IMR-90 (cell line): ENCODE data around the gene TREML2. TPM values are rescaled to one million over a fixed set of nuclear protein-coding genes. Genes with fewer than 3 reads are reported as not detected.

ENCODE experiments used
- ATAC-seq: fragments of 200-7000 bp; cut with Tn5 transposase; 2 replicates; pipeline ENCODE4 v1.9.1; 2020; ENCODE audit warnings: low read depth, mild to moderate bottlenecking, moderate library complexity
- BruUV-seq: library from RNA; stranded (reverse); fragments of 400-500 nt; replicated peaks from 2 replicates; lab custom pipeline; 2021; lab: Mats Ljungman, UMichigan
- CTCF ChIA-PET: fragments of 300-600 bp; formaldehyde crosslinking; extraction: SDS; loops from one replicate; lab custom pipeline; 2021; ENCODE audit warnings: antibody characterized with exemption; lab: Yijun Ruan, JAX
- POLR2A ChIA-PET: fragments of 300-600 bp; sonication (Branson Sonifier 250); formaldehyde crosslinking; loops from one replicate; lab custom pipeline; 2022; ENCODE audit warnings: antibody characterized with exemption; ENCODE audit not compliant: unreplicated experiment; lab: Charles Lee
- DNase-seq: peaks from one replicate; pipeline ENCODE4 v3.0.0; 2013
- H2AFZ ChIP-seq: replicated peaks from 2 replicates; pipeline ENCODE3; 2013; ENCODE audit warnings: low read length, mild to moderate bottlenecking; ENCODE audit not compliant: poor library complexity
- H2AK5ac ChIP-seq: 2 replicates; pipeline ENCODE4 v1.6.1; 2013; ENCODE audit warnings: low read depth, low read length, inconsistent platforms
- H2AK9ac ChIP-seq: replicated peaks from 2 replicates; pipeline ENCODE3; 2013; ENCODE audit warnings: mild to moderate bottlenecking, low read depth, low read length, moderate library complexity; ENCODE audit not compliant: poor library complexity
- H2BK120ac ChIP-seq: 2 replicates; pipeline ENCODE4 v1.6.1; 2013; ENCODE audit warnings: low read depth, low read length, inconsistent platforms
- H2BK15ac ChIP-seq: 3 replicates; pipeline ENCODE4 v1.6.1; 2013; ENCODE audit warnings: low read depth, low read length, inconsistent platforms
- H2BK20ac ChIP-seq: 2 replicates; pipeline ENCODE4 v1.6.1; 2013; ENCODE audit warnings: low read depth, mild to moderate bottlenecking, inconsistent platforms, low read length, moderate library complexity
- H2BK5ac ChIP-seq: 2 replicates; pipeline ENCODE4 v1.6.1; 2013; ENCODE audit warnings: mild to moderate bottlenecking, low read depth, low read length, inconsistent platforms; ENCODE audit not compliant: poor library complexity, severe bottlenecking
- H3K14ac ChIP-seq: replicated peaks from 2 replicates; pipeline ENCODE4 v1.6.1; 2013; ENCODE audit warnings: low read depth, low read length, inconsistent platforms
- H3K18ac ChIP-seq: 2 replicates; pipeline ENCODE4 v1.6.1; 2013; ENCODE audit warnings: low read depth, low read length, control low read depth
- H3K23ac ChIP-seq: 2 replicates; pipeline ENCODE4 v1.6.1; 2013; ENCODE audit warnings: low read depth, low read length, inconsistent platforms
- H3K27ac ChIP-seq: 2 replicates; pipeline ENCODE4 v1.5.1; 2013; ENCODE audit warnings: mild to moderate bottlenecking, control low read depth, low read length; ENCODE audit not compliant: insufficient read depth
- H3K27me3 ChIP-seq: 2 replicates; pipeline ENCODE4 v1.6.1; 2013; ENCODE audit warnings: low read length; ENCODE audit not compliant: control insufficient read depth, insufficient read depth
- H3K36me3 ChIP-seq: 2 replicates; pipeline ENCODE4 v1.6.1; 2013; ENCODE audit warnings: low read length, mixed read lengths; ENCODE audit not compliant: control insufficient read depth, insufficient read depth
- H3K4ac ChIP-seq: 2 replicates; pipeline ENCODE4 v1.6.1; 2013; ENCODE audit warnings: low read depth, low read length, inconsistent platforms
- H3K4me1 ChIP-seq: 2 replicates; pipeline ENCODE4 v1.6.1; 2013; ENCODE audit warnings: low read length, mixed read lengths; ENCODE audit not compliant: control insufficient read depth, insufficient read depth
- H3K4me2 ChIP-seq: 2 replicates; pipeline ENCODE4 v1.6.1; 2013; ENCODE audit warnings: low read depth, mild to moderate bottlenecking, control low read depth, low read length, moderate library complexity
- H3K4me3 ChIP-seq: 2 replicates; pipeline ENCODE4 v1.5.1; 2013; ENCODE audit warnings: low read depth, mild to moderate bottlenecking, control low read depth, low read length, moderate library complexity; ENCODE audit not compliant: insufficient read depth
- H3K56ac ChIP-seq: 2 replicates; pipeline ENCODE4 v1.6.1; 2013; ENCODE audit warnings: low read length, inconsistent platforms; ENCODE audit not compliant: insufficient read depth; ENCODE audit errors: extremely low read depth
- H3K79me1 ChIP-seq, 2 experiments: 2 replicates each; pipeline ENCODE4 v1.6.1; 2013; ENCODE audit warnings: low read length in 2 of 2, inconsistent platforms in 1 of 2, low read depth in 1 of 2
- H3K9ac ChIP-seq: 2 replicates; pipeline ENCODE4 v1.6.1; 2013; ENCODE audit warnings: low read depth, low read length, control low read depth
- H3K9me1 ChIP-seq: 2 replicates; pipeline ENCODE4 v1.6.1; 2013; ENCODE audit warnings: low read length, inconsistent platforms; ENCODE audit not compliant: insufficient read depth
- H3K9me3 ChIP-seq: 2 replicates; pipeline ENCODE4 v1.6.1; 2013; ENCODE audit warnings: low read length; ENCODE audit not compliant: control insufficient read depth, insufficient read depth
- H4K20me1 ChIP-seq: 2 replicates; pipeline ENCODE4 v1.6.1; 2013; ENCODE audit warnings: low read length, inconsistent platforms; ENCODE audit not compliant: insufficient read depth
- H4K5ac ChIP-seq: 2 replicates; pipeline ENCODE4 v1.6.1; 2013; ENCODE audit warnings: mild to moderate bottlenecking, low read depth, low read length, control low read depth
- H4K8ac ChIP-seq, 2 experiments: 2 replicates each; pipeline ENCODE4 v1.6.1; 2013; ENCODE audit warnings: low read depth in 2 of 2, low read length in 2 of 2, control low read depth in 1 of 2, inconsistent platforms in 1 of 2
- H4K91ac ChIP-seq: 2 replicates; pipeline ENCODE4 v1.6.1; 2013; ENCODE audit warnings: low read depth, low read length, inconsistent platforms; ENCODE audit not compliant: insufficient read depth
- BHLHE40 ChIP-seq: fragments of 150-350 bp; IDR thresholded peaks from 2 replicates; pipeline ENCODE4 v1.6.1; 2016; ENCODE audit warnings: mild to moderate bottlenecking, low read depth, low read length
- CEBPB ChIP-seq: IDR thresholded peaks from 2 replicates; pipeline ENCODE4 v1.6.1; 2012; ENCODE audit warnings: low read depth, low read length, improper control_type of control experiment
- MAZ ChIP-seq: IDR thresholded peaks from 2 replicates; pipeline ENCODE4 v1.6.1; 2012; ENCODE audit warnings: low read depth, mild to moderate bottlenecking, low read length, improper control_type of control experiment, moderate library complexity, borderline replicate concordance
- MXI1 ChIP-seq: IDR thresholded peaks from 2 replicates; pipeline ENCODE4 v1.6.1; 2012; ENCODE audit warnings: low read depth, mild to moderate bottlenecking, low read length, moderate library complexity, borderline replicate concordance
- POLR2A ChIP-seq: IDR thresholded peaks from 2 replicates; pipeline ENCODE4 v1.6.1; 2012; ENCODE audit warnings: mild to moderate bottlenecking, low read depth, low read length
- WGBS, 2 experiments: methylation state at CpG; one replicate each; pipeline versions ENCODE4 v1.1.5 to v1.1.7; 2013; ENCODE audit warnings: missing lambda C conversion rate in 2 of 2; ENCODE audit not compliant: insufficient read length in 1 of 2; ENCODE audit errors: extremely low coverage in 2 of 2; 5-methylcytosine and 5-hydroxymethylcytosine counted together
- dilution Hi-C: fragments of 300-500 bp; cut with HindIII; formaldehyde crosslinking; loops from one replicate; pipeline ENCODE4 v1.14.3; 2018; ENCODE audit warnings: low sequenced_read_pairs; ENCODE audit not compliant: unreplicated experiment
- in situ Hi-C: fragments of 300-500 bp; cut with MboI; formaldehyde crosslinking; loops from 3 replicates; pipeline ENCODE4 v1.14.3; 2019; ENCODE audit warnings: low sequenced_read_pairs, inconsistent platforms, mixed read lengths
- intact Hi-C: fragments of 100-400 bp; cut with micrococcal nuclease; formaldehyde crosslinking; loops from 2 replicates; pipeline ENCODE4 v1.10.0; 2022
- polyA plus RNA-seq, 3 experiments: library from polyadenylated mRNA; depleted of rRNA; stranded (reverse); fragments of >200 nt; gene quantifications; 2 replicates each; pipeline ENCODE4 v1.2.3, GENCODE V29; 2012; ENCODE audit warnings: low replicate concordance in 1 of 3
- total RNA-seq: library from RNA; depleted of rRNA; stranded (reverse); fragments of >200 nt; gene quantifications from 2 replicates; pipeline ENCODE4 v1.2.3, GENCODE V29; 2012

Gene TREML2
- total and polyA plus RNA-seq, 2 of the 4 experiments (the other 2 are of a cell fraction), result not detected

GRCh38 chr6:41187924-41188886, 12.7 kb downstream of the TREML2 start:
- no peak overlapping the region for H4K5ac ChIP-seq
- no peak overlapping the region for H3K4ac ChIP-seq
- peaks cover 21% of the 10 kb centered on the region for H3K27me3 ChIP-seq
- dilution Hi-C loops, result no loop called here
- H2BK5ac ChIP-seq, result no peak overlapping the region
- H2AFZ ChIP-seq, result no peak overlapping the region
- H3K9me3 ChIP-seq, result peaks cover 3% of the 10 kb centered on the region
- no peak overlapping the region for H4K8ac ChIP-seq
- in situ Hi-C loops, result loop anchor here (10.0 kb wide), 1 partner anchor 93 kb away; no protein-coding TSS in a partner anchor
- H3K36me3 ChIP-seq, result no peaks in the 10 kb centered on the region
- H3K56ac ChIP-seq, result no peak overlapping the region
- no peaks in the 10 kb centered on the region for H3K9me1 ChIP-seq
- no peak overlapping the region for H3K4me3 ChIP-seq
- no peak overlapping the region for H2BK15ac ChIP-seq
- no peaks in the 10 kb centered on the region for H4K20me1 ChIP-seq
- no peak overlapping the region for H3K18ac ChIP-seq
- ChIA-PET POLR2A (no interaction called here), CTCF (interaction anchor here (0.6 kb wide), 1 partner anchor 14 kb away, joined by 9 read pairs; no protein-coding TSS in a partner anchor)
- H3K79me1 ChIP-seq, result no peaks in the 10 kb centered on the region
- no peaks in the 10 kb centered on the region for H3K4me1 ChIP-seq
- no peak overlapping the region for H2AK9ac ChIP-seq
- TF ChIP-seq BHLHE40 (no peak), POLR2A (no peak), MAZ (no peak), MXI1 (no peak), CEBPB (no peak)
- intact Hi-C loops, result no loop called here
- no peak for ATAC-seq
- no peak for DNase-seq
- 29% methylated on average over 1 of the region's 8 CpGs; no CpG with 5 or more reads in 1 of the 2 experiments for WGBS, 2 experiments
- H3K14ac ChIP-seq, result no peak overlapping the region
- no peak overlapping the region for H2BK120ac ChIP-seq
- H2AK5ac ChIP-seq, result no peak overlapping the region
- BruUV-seq, result no TSS peak
- no peak overlapping the region for H3K4me2 ChIP-seq
- H2BK20ac ChIP-seq, result no peak overlapping the region
- H3K9ac ChIP-seq, result no peak overlapping the region
- no peak overlapping the region for H3K27ac ChIP-seq
- H3K23ac ChIP-seq, result no peak overlapping the region
- H4K91ac ChIP-seq, result no peak overlapping the region
